GM21390 (cell line): Measurements from ENCODE around the gene TAOK1.

Experiments used
- ATAC-seq: cut with Tn5 transposase; IDR thresholded peaks from one replicate; pipeline ENCODE4 v1.9.1; 2021; ENCODE audit not compliant: unreplicated experiment

TAOK1 gene

GRCh38 chr17:29378500-29378899, 11.7 kb upstream of the TAOK1 start:
- ATAC-seq = no peak

GRCh38 chr17:29379084-29379991, 10.8 kb upstream of the TAOK1 start:
- no peak for ATAC-seq

GRCh38 chr17:29383686-29384085, 6.5 kb upstream of the TAOK1 start:
- no peak for ATAC-seq

- no peak for ATAC-seq
These were observed 5.3 kb upstream of the TAOK1 start for GRCh38 chr17:29384901-29385300.

GRCh38 chr17:29386760-29387159, 3.4 kb upstream of the TAOK1 start:
- no peak for ATAC-seq

GRCh38 chr17:29388937-29389336, 1.2 kb upstream of the TAOK1 start:
- no peak for ATAC-seq

- peak; percentile 4 for ATAC-seq
These were observed 878 bp downstream of the TAOK1 start for GRCh38 chr17:29390851-29391631.

- ATAC-seq = no peak
These were observed 3.3 kb downstream of the TAOK1 start for GRCh38 chr17:29393436-29393835.

GRCh38 chr17:29394761-29395160, 4.6 kb downstream of the TAOK1 start:
- ATAC-seq = no peak

GRCh38 chr17:29396066-29396465, 5.9 kb downstream of the TAOK1 start:
- ATAC-seq = no peak

- no peak for ATAC-seq
These were observed 9.5 kb downstream of the TAOK1 start for GRCh38 chr17:29399634-29400033.

- no peak for ATAC-seq
These were observed 10.7 kb downstream of the TAOK1 start for GRCh38 chr17:29400818-29401217.

- ATAC-seq = no peak
These were observed 11.1 kb downstream of the TAOK1 start for GRCh38 chr17:29401258-29401657.

GRCh38 chr17:29407856-29408255, 17.7 kb downstream of the TAOK1 start:
- ATAC-seq = no peak

- no peak for ATAC-seq
These were observed 19.8 kb downstream of the TAOK1 start for GRCh38 chr17:29409963-29410362.

GRCh38 chr17:29412780-29413565, 22.8 kb downstream of the TAOK1 start:
- no peak for ATAC-seq

GRCh38 chr17:29420128-29420527, 30.0 kb downstream of the TAOK1 start:
- ATAC-seq = no peak

GRCh38 chr17:29430275-29430674, 40.1 kb downstream of the TAOK1 start:
- no peak for ATAC-seq

GRCh38 chr17:29433541-29433940, 43.4 kb downstream of the TAOK1 start:
- no peak for ATAC-seq

GRCh38 chr17:29434550-29434949, 44.4 kb downstream of the TAOK1 start:
- no peak for ATAC-seq

- ATAC-seq = no peak
These were observed 52.3 kb downstream of the TAOK1 start for GRCh38 chr17:29442451-29442850.
